OCI-LY3 (cell line): ENCODE results near the gene FIBCD1.
"Not testable (repeated sequence)": the region's sequence is repeated elsewhere in the genome, so short reads cannot be mapped to it uniquely, and the experiment has no call there.

ENCODE experiments used
- H2AFZ ChIP-seq: fragments of 200-600, 300-600 bp; shearing (Covaris generic); 2 replicates; pipeline ENCODE4 v1.6.0; 2014; ENCODE audit warnings: antibody characterized with exemption, low read depth, low read length
- H3K27ac ChIP-seq: fragments of 200-600, 300-600 bp; sonication (generic); 2 replicates; pipeline ENCODE4 v1.5.1; 2014; ENCODE audit warnings: mild to moderate bottlenecking, low read length, moderate library complexity, mixed read lengths
- H3K27me3 ChIP-seq: fragments of 200-600, 300-600 bp; sonication (generic); 2 replicates; pipeline ENCODE4 v1.6.1; 2014; ENCODE audit warnings: low read depth, low read length, mixed read lengths
- H3K36me3 ChIP-seq: fragments of 200-600, 300-600 bp; sonication (generic); replicated peaks from 2 replicates; pipeline ENCODE3; 2014; ENCODE audit warnings: low read depth, low read length, mixed read lengths
- H3K4me1 ChIP-seq: fragments of 300-600, 200-600 bp; sonication (generic); 2 replicates; pipeline ENCODE4 v1.6.1; 2014; ENCODE audit warnings: low read length, mixed read lengths
- H3K4me2 ChIP-seq: fragments of 200-600, 300-600 bp; sonication (generic); 2 replicates; pipeline ENCODE4 v1.6.1; 2014; ENCODE audit warnings: low read length, mixed read lengths
- H3K4me3 ChIP-seq: fragments of 300-600, 200-600 bp; sonication (generic); 2 replicates; pipeline ENCODE4 v1.5.1; 2014; ENCODE audit warnings: antibody characterized with exemption, mild to moderate bottlenecking, low read length, moderate library complexity
- H3K79me2 ChIP-seq: fragments of 300-600, 200-600 bp; shearing (Covaris generic); 2 replicates; pipeline ENCODE4 v1.6.1; 2014; ENCODE audit warnings: mild to moderate bottlenecking, low read length, mixed read lengths
- H3K9ac ChIP-seq: fragments of 300-600, 200-600 bp; shearing (Covaris generic); 2 replicates; pipeline ENCODE4 v1.6.0; 2014; ENCODE audit warnings: mild to moderate bottlenecking, low read length, moderate library complexity
- H3K9me3 ChIP-seq: fragments of 200-600, 300-600 bp; shearing (Covaris generic); 2 replicates; pipeline ENCODE4 v1.6.1; 2014; ENCODE audit warnings: low read length, mixed read lengths; ENCODE audit not compliant: insufficient read depth
- H4K20me1 ChIP-seq: fragments of 200-600, 300-600 bp; sonication (generic); 2 replicates; pipeline ENCODE4 v1.6.1; 2016; ENCODE audit warnings: low read length, mixed read lengths; ENCODE audit not compliant: insufficient read depth
- CTCF ChIP-seq: fragments of 200-600, 300-600 bp; sonication (generic); IDR thresholded peaks from 2 replicates; pipeline ENCODE4 v1.5.1; 2014; ENCODE audit warnings: antibody characterized with exemption, low read length, low read depth
- EZH2phosphoT487 ChIP-seq: fragments of 200-600 bp; shearing (Covaris generic); IDR thresholded peaks from 2 replicates; pipeline ENCODE4 v1.6.1; 2018; ENCODE audit warnings: antibody characterized with exemption, mixed run types, low read depth

Gene FIBCD1

DNA sequence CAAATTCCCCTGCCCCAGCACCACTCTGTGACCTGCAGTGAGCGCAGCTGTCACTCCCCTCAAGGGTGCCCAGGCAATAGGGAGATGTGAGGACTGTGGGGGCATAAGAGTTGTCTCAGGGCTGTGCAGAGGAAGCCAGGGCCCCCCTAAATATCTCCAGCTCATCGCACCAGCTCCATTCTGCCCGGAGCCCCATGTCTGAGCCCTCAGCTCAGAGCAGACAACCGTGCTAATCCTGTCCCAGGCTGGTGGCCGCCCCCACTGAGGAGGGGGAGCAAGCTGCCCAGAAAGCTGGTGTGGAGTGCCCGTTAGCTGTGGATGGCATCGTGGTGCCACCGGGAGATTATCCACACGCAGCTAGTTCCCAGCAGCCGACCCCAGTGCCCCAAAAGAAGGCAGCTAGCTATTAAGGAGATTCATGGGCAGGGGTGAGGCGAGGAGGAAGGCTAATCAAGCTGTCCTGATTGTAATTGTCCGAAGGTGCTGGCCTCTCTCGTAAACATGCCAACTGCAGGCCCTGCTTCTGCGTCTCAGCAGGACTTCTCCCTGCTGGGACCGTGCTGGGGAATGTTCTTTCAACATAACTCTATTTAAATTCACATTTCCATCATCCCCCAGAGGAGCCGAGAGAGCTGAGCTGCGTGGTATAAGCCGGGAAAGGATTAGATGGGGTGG, 17.0 kb upstream of the FIBCD1 start:
- no peak overlapping the region for H3K4me3 ChIP-seq
- no peaks in the 10 kb centered on the region for H3K9me3 ChIP-seq
- TF ChIP-seq CTCF (no peak), EZH2phosphoT487 (no peak)
- H3K36me3 ChIP-seq: no peaks in the 10 kb centered on the region
- H3K4me2 ChIP-seq: no peak overlapping the region
- no peaks in the 10 kb centered on the region for H4K20me1 ChIP-seq
- H3K79me2 ChIP-seq: no peaks in the 10 kb centered on the region
- peaks cover 6% of the 10 kb centered on the region; the same call in 1 of the 2 replicates for H3K27me3 ChIP-seq
- H3K27ac ChIP-seq: no peak overlapping the region
- no peak overlapping the region for H2AFZ ChIP-seq
- H3K9ac ChIP-seq: no peak overlapping the region
- no peaks in the 10 kb centered on the region for H3K4me1 ChIP-seq

GRCh38 chr9:130954925-130955324, 15.9 kb upstream of the FIBCD1 start:
- H3K27ac ChIP-seq, H3K36me3 ChIP-seq, H4K20me1 ChIP-seq: not testable (repeated sequence)

GRCh38 chr9:130954317-130954716, 15.3 kb upstream of the FIBCD1 start:
- Histone ChIP-seq H3K79me2 (no peaks in the 10 kb centered on the region), H4K20me1 (no peaks in the 10 kb centered on the region), H2AFZ (no peak overlapping the region), H3K9ac (no peak overlapping the region), H3K36me3 (no peaks in the 10 kb centered on the region), H3K27ac (no peak overlapping the region), H3K9me3 (no peaks in the 10 kb centered on the region), H3K4me3 (no peak overlapping the region), H3K4me2 (no peak overlapping the region), H3K27me3 (peaks cover 16% of the 10 kb centered on the region), H3K4me1 (no peaks in the 10 kb centered on the region)
- TF ChIP-seq CTCF: no peak
- TF ChIP-seq EZH2phosphoT487: no peak

More at GRCh38 chr9:130954925-130955324, 15.9 kb upstream of the FIBCD1 start:
- not testable (repeated sequence) for H2AFZ ChIP-seq, H3K4me3 ChIP-seq, H3K4me1 ChIP-seq, H3K4me2 ChIP-seq, H3K9me3 ChIP-seq, H3K9ac ChIP-seq, H3K79me2 ChIP-seq
- peaks cover 11% of the 10 kb centered on the region for H3K27me3 ChIP-seq

GRCh38 chr9:130952065-130952762, 13.2 kb upstream of the FIBCD1 start:
- Histone ChIP-seq H4K20me1 (no peaks in the 10 kb centered on the region), H3K9ac (no peak overlapping the region), H2AFZ (no peak overlapping the region), H3K36me3 (no peaks in the 10 kb centered on the region), H3K9me3 (no peaks in the 10 kb centered on the region), H3K4me2 (no peak overlapping the region), H3K27ac (no peak overlapping the region), H3K4me3 (no peak overlapping the region), H3K4me1 (no peaks in the 10 kb centered on the region), H3K27me3 (peaks cover 16% of the 10 kb centered on the region), H3K79me2 (no peaks in the 10 kb centered on the region)
- TF ChIP-seq EZH2phosphoT487: no peak
- no peak for TF ChIP-seq CTCF
